ENCODE data around the gene PICALM. TPM values are rescaled to one million over a fixed set of nuclear protein-coding genes. Genes with fewer than 3 reads are reported as not detected.
A peak's percentile ranks its signal among the peaks of the same experiment; 100 is the strongest.

The PICALM gene
- total and polyA plus RNA-seq, 9 of the 15 experiments (the other 6 are each of a cell fraction or from before 2014, with no cell fraction given) = 41.3 to 990 (median 309) TPM

DNA sequence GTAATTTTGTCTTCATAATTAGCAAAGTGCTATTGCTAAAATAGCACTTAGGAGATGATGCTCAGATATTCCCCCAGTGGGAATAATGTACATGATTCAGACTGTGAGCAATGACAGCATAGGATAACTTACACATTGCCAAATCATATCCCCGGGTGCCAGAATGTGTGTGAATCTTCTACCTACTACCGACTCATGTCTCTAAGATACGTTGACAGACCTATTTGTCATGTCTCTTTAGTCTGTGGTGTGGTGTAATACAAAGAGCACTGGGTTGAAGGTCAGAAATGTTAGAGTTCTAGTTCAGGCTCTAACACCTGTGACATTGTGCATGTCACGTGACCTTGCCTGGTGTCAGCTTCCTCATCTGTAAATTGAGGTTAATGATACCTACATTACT lies 31.0 kb upstream of the PICALM start (continued):
- no peak for TF ChIP-seq SETDB1 (IDR thresholded peaks at IDR 0.05; ENCODE audit: low read length)

DNA sequence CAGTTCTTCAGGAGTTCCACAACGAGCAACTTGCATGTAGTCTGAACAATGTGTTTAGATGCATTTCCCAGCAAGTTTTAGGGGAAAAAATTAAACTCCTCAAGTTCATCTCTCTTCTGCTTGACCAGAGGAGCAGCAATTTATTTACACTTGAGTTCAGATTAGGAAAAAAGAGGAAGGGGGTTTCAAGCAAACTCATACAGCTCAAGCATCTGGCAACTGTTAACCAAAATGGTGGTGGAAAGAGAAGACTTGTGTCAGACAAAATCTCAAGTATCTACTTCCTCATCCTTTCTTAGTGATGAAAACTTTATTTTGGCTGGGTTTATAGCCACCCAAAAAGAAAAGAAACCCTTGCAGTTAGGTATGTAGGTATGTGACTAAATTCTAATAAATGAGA lies 29.1 kb upstream of the PICALM start:
- CTCF ChIA-PET (ENCODE audit: low intra/inter-chr PET ratio) = no interaction called here

More for the DNA sequence above, 29.1 kb upstream of the PICALM start:
- no peak overlapping the region for H3K4me3 ChIP-seq
- in situ Hi-C loops (cut with MboI) (no loop called here), intact Hi-C loops (cut with micrococcal nuclease) (no loop called here)
- H3K27ac ChIP-seq (ENCODE audit: extremely low read depth, low read depth, low read length) = peak overlapping the region; percentile 7; the same call in 1 of the 3 replicates
- no peak overlapping the region for H3K4me2 ChIP-seq (ENCODE audit: insufficient read depth, low read length)
- no peaks in the 10 kb centered on the region for H3K79me2 ChIP-seq (ENCODE audit: control insufficient read depth, insufficient read depth, low read length)
- POLR2A ChIA-PET = no interaction called here
- no peak for DNase-seq (ENCODE audit: extremely low read depth in 1 of 4, low spot score in 3 of 4)
- FAIRE-seq = peak; percentile 51
- H3K36me3 ChIP-seq (ENCODE audit: control insufficient read depth, insufficient read depth, low read length) = no peaks in the 10 kb centered on the region
- no peaks in the 10 kb centered on the region for H3K9me1 ChIP-seq (ENCODE audit: control insufficient read depth, insufficient read depth, low read length)
- no peak overlapping the region for H3K9ac ChIP-seq (ENCODE audit: insufficient read depth in 1 of 2, low read depth in 2 of 2, low read length in 2 of 2)
- WGBS (ENCODE audit: insufficient coverage, low coverage, missing lambda C conversion rate) = 38% methylated on average over 1 of the region's 1 CpG
- peak overlapping the region; percentile 68 for H2AFZ ChIP-seq (ENCODE audit: low read depth, low read length)
- no peaks in the 10 kb centered on the region for H3K27me3 ChIP-seq (ENCODE audit: control insufficient read depth in 2 of 2, insufficient read depth in 2 of 2, low read length in 2 of 2)
- no peak for ATAC-seq
- H3K4me1 ChIP-seq (replicated peaks in 1 of 2; ENCODE audit: control insufficient read depth in 2 of 2, insufficient read depth in 2 of 2, low read length in 2 of 2) = 0 out of 5 replicates have a peak, but pooled peaks cover 0 to 3% of the 10 kb centered on the region in 2 experiments
- TF ChIP-seq, protein P1, sequence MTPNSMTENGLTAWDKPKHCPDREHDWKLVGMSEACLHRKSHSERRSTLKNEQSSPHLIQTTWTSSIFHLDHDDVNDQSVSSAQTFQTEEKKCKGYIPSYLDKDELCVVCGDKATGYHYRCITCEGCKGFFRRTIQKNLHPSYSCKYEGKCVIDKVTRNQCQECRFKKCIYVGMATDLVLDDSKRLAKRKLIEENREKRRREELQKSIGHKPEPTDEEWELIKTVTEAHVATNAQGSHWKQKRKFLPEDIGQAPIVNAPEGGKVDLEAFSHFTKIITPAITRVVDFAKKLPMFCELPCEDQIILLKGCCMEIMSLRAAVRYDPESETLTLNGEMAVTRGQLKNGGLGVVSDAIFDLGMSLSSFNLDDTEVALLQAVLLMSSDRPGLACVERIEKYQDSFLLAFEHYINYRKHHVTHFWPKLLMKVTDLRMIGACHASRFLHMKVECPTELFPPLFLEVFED (CRISPR knock-in tag; conservative IDR thresholded peaks at IDR 0.05) = no peak
- peak; percentile 87 for TF ChIP-seq SPI1 (IDR thresholded peaks at IDR 0.05; ENCODE audit: borderline replicate concordance, low read depth, low read length)
- TF ChIP-seq, protein P2, sequence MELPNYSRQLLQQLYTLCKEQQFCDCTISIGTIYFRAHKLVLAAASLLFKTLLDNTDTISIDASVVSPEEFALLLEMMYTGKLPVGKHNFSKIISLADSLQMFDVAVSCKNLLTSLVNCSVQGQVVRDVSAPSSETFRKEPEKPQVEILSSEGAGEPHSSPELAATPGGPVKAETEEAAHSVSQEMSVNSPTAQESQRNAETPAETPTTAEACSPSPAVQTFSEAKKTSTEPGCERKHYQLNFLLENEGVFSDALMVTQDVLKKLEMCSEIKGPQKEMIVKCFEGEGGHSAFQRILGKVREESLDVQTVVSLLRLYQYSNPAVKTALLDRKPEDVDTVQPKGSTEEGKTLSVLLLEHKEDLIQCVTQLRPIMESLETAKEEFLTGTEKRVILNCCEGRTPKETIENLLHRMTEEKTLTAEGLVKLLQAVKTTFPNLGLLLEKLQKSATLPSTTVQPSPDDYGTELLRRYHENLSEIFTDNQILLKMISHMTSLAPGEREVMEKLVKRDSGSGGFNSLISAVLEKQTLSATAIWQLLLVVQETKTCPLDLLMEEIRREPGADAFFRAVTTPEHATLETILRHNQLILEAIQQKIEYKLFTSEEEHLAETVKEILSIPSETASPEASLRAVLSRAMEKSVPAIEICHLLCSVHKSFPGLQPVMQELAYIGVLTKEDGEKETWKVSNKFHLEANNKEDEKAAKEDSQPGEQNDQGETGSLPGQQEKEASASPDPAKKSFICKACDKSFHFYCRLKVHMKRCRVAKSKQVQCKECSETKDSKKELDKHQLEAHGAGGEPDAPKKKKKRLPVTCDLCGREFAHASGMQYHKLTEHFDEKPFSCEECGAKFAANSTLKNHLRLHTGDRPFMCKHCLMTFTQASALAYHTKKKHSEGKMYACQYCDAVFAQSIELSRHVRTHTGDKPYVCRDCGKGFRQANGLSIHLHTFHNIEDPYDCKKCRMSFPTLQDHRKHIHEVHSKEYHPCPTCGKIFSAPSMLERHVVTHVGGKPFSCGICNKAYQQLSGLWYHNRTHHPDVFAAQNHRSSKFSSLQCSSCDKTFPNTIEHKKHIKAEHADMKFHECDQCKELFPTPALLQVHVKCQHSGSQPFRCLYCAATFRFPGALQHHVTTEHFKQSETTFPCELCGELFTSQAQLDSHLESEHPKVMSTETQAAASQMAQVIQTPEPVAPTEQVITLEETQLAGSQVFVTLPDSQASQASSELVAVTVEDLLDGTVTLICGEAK (IDR thresholded peaks at IDR 0.05) = peak; percentile 50; the same call in 1 of the 2 replicates
- TF ChIP-seq, protein P2 (CRISPR knock-in tag; IDR thresholded peaks at IDR 0.05) = no peak
- no peaks in the 10 kb centered on the region for H4K20me1 ChIP-seq (replicated peaks; ENCODE audit: control insufficient read depth, insufficient read depth, low read length)
- no TSS peak for BruUV-seq (replicated peaks)
- H3K9me3 ChIP-seq (replicated peaks; ENCODE audit: control insufficient read depth, insufficient read depth, low read depth, low read length) = no peaks in the 10 kb centered on the region

Data from K562 (cell line).